Stimulated activated CD4-positive, alpha-beta T cell treated with anti-CD3 and anti-CD28 coated beads, TNF-alpha, amount 100 ng/mL, for 48 hours (primary cell): ENCODE measurements around the gene MBNL1.
"Not testable (repeated sequence)": the region's sequence is repeated elsewhere in the genome, so short reads cannot be mapped to it uniquely, and the experiment has no call there.

Experiments used
- DNase-seq, 3 donors: peaks; one replicate each; pipeline ENCODE4 v3.0.0-alpha.2; 2020; ENCODE audit warnings: low read depth in 3 of 3

MBNL1 gene

GRCh38 chr3:152402695-152403451, 134.1 kb downstream of the MBNL1 start:
- no peak for DNase-seq

- no peak for DNase-seq
These were observed 134.9 kb downstream of the MBNL1 start for GRCh38 chr3:152403632-152404066.

- no peak for DNase-seq
These were observed 136.2 kb downstream of the MBNL1 start for GRCh38 chr3:152404976-152405375.

- DNase-seq = no peak
These were observed 137.4 kb downstream of the MBNL1 start for GRCh38 chr3:152405915-152406802.

- DNase-seq = no peak
These were observed 144.5 kb downstream of the MBNL1 start for GRCh38 chr3:152413240-152413639.

GRCh38 chr3:152416808-152417580, 148.3 kb downstream of the MBNL1 start:
- no peak for DNase-seq

GRCh38 chr3:152419748-152420147, 151.0 kb downstream of the MBNL1 start:
- no peak for DNase-seq

- DNase-seq = no peak
These were observed 152.4 kb downstream of the MBNL1 start for GRCh38 chr3:152421162-152421561.

- no peak for DNase-seq
These were observed 157.7 kb downstream of the MBNL1 start for GRCh38 chr3:152426393-152426792.

GRCh38 chr3:152428577-152428976, 159.8 kb downstream of the MBNL1 start:
- DNase-seq = no peak

- DNase-seq = no peak
These were observed 161.7 kb downstream of the MBNL1 start for GRCh38 chr3:152430223-152431002.

GRCh38 chr3:152434142-152434541, 165.4 kb downstream of the MBNL1 start:
- DNase-seq = no peak

GRCh38 chr3:152435210-152435609, 166.5 kb downstream of the MBNL1 start:
- not testable (repeated sequence) for DNase-seq

GRCh38 chr3:152436707-152437590, 168.2 kb downstream of the MBNL1 start:
- DNase-seq = no peak

GRCh38 chr3:152438181-152438580, 169.5 kb downstream of the MBNL1 start:
- DNase-seq = no peak

- no peak for DNase-seq
These were observed 170.0 kb downstream of the MBNL1 start for GRCh38 chr3:152438706-152439105.

GRCh38 chr3:152440243-152440642, 171.5 kb downstream of the MBNL1 start:
- DNase-seq = not testable (repeated sequence)

- DNase-seq = no peak
These were observed 174.7 kb downstream of the MBNL1 start for GRCh38 chr3:152443212-152444023.

GRCh38 chr3:152444029-152444641, 175.4 kb downstream of the MBNL1 start:
- DNase-seq = no peak
